Transverse colon (tissue), 4 donors: ENCODE results near the gene GRIK4. TPM values are rescaled to one million over a fixed set of nuclear protein-coding genes. Genes with fewer than 3 reads are reported as not detected.

Experiments used
- DNase-seq: peaks from one replicate; pipeline ENCODE4 v3.0.0-alpha.2; 2019
- H3K27ac ChIP-seq, 4 donors: fragments of 200-600 bp; sonication (generic); 2 replicates each; pipeline ENCODE4 v1.5.1; 2016 to 2018; ENCODE audit warnings: inconsistent platforms in 4 of 4
- H3K27me3 ChIP-seq: fragments of 200-600 bp; sonication (generic); 2 replicates; pipeline ENCODE4 v1.5.1; 2017; ENCODE audit warnings: inconsistent platforms
- H3K36me3 ChIP-seq, 4 donors: fragments of 200-600 bp; sonication (generic); 2 replicates each; pipeline ENCODE4 v1.5.1; 2017 to 2019; ENCODE audit warnings: inconsistent platforms in 4 of 4
- H3K4me1 ChIP-seq, 4 donors: fragments of 200-600 bp; sonication (generic); 2 replicates each; pipeline ENCODE4 v1.5.1; 2017 to 2020; ENCODE audit warnings: inconsistent platforms in 4 of 4
- H3K4me3 ChIP-seq, 4 donors: fragments of 200-600 bp; sonication (generic); 1 replicate in 1 of 4; 2 replicates in 3 of 4; pipeline versions ENCODE4 v1.5.1 to v1.6.1; 2017 to 2019; ENCODE audit warnings: inconsistent platforms in 4 of 4
- H3K9me3 ChIP-seq, 2 donors: fragments of 200-600 bp; sonication (generic); 2 replicates each; pipeline ENCODE4 v1.5.1; 2017 to 2019; ENCODE audit warnings: inconsistent platforms in 2 of 2
- EP300 ChIP-seq: sonication (generic); formaldehyde crosslinking; IDR thresholded peaks from one replicate; pipeline ENCODE4 v1.6.1; 2017; ENCODE audit warnings: antibody characterized with exemption, low read depth
- POLR2A ChIP-seq: fragments of 450-650 bp; IDR thresholded peaks from one replicate; pipeline ENCODE4 v1.6.1; 2016; ENCODE audit warnings: antibody characterized with exemption, mild to moderate bottlenecking, moderate library complexity
- POLR2AphosphoS5 ChIP-seq, 3 donors: sonication (generic); formaldehyde crosslinking; IDR thresholded peaks; one replicate each; pipeline ENCODE4 v1.6.1; 2016; ENCODE audit warnings: antibody characterized with exemption in 3 of 3
- WGBS, 2 donors: methylation state at CpG; one replicate each; pipeline ENCODE4 v1.1.5; 2018; ENCODE audit warnings: low coverage in 1 of 2; 5-methylcytosine and 5-hydroxymethylcytosine counted together
- in situ Hi-C, 4 donors: fragments of 200-750 bp; cut with MboI; loops; one replicate each; pipeline versions ENCODE4 v1.15.0 to v1.15.1; 2017; ENCODE audit warnings: low sequenced_read_pairs in 3 of 4, low pct_ligation_motif_present in 1 of 4, low pct_unique_long_range_greater_than_20kb in 1 of 4
- intact Hi-C: fragments of 100-400 bp; cut with DNase I; formaldehyde crosslinking; loops from one replicate; pipeline ENCODE4 v1.15.1; 2023; ENCODE audit warnings: low total_unique reads
- total RNA-seq, 4 donors: library from RNA; depleted of rRNA; stranded (reverse); fragments of >200 nt; gene quantifications; one replicate each; pipeline ENCODE4 v1.1.0, GENCODE V29; 2016
- TF ChIP-seq, protein P1 (sequence below), 5 experiments: fragments of 200-600 bp in 3 of 5; fragments of 450-650 bp in 2 of 5; sonication (generic) in 3 of 5; IDR thresholded peaks; 1 replicate in 2 of 5; 2 replicates in 3 of 5; pipeline ENCODE4 v1.5.1; 2016 to 2017; ENCODE audit warnings: antibody characterized with exemption in 5 of 5, inconsistent platforms in 3 of 5, mild to moderate bottlenecking in 2 of 5, moderate library complexity in 1 of 5

Gene GRIK4
- total RNA-seq, 4 donors from 2014 or later, result 2.6 TPM; not detected in 3

DNA sequence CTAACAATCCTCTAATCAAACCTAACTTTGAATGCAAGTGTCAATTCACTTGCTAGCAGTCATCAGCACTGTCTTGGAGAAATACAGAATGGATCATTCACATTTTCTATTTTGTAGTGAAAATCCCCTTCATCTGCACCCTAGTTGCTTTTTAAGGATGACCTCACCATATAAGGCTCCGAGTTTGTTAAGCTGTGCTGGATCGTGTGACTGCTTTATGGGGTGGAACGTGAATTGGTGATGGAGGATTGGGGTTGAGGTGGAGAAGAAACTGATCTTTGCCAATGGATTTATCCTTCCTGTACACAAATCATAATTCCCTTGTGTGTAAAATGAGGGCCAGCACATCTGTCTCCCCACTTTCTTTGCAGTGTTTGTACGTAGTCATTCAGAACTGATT, 426.7 kb downstream of the GRIK4 start:
- Histone ChIP-seq H3K4me1 (no peaks in the 10 kb centered on the region), H3K9me3 (no peaks in the 10 kb centered on the region), H3K27ac (no peak overlapping the region), H3K36me3 (no peaks in the 10 kb centered on the region), H3K4me3 (no peak overlapping the region), H3K27me3 (peaks cover 8% of the 10 kb centered on the region)
- in situ Hi-C loops, result loop anchor here in 1 of 4 donors (25.0 kb wide), 1 partner anchor 174 kb away; the partner anchor contains the start of gene TECTA
- 51% methylated on average over 4 of the region's 4 CpGs; no CpG with 5 or more reads in 1 of the 2 donors for WGBS, 2 donors
- intact Hi-C loops, result no loop called here
- TF ChIP-seq POLR2A (no peak), POLR2AphosphoS5 (IDR thresholded peaks at IDR 0.05) (no peak), EP300 (no peak)
- TF ChIP-seq, protein P1, sequence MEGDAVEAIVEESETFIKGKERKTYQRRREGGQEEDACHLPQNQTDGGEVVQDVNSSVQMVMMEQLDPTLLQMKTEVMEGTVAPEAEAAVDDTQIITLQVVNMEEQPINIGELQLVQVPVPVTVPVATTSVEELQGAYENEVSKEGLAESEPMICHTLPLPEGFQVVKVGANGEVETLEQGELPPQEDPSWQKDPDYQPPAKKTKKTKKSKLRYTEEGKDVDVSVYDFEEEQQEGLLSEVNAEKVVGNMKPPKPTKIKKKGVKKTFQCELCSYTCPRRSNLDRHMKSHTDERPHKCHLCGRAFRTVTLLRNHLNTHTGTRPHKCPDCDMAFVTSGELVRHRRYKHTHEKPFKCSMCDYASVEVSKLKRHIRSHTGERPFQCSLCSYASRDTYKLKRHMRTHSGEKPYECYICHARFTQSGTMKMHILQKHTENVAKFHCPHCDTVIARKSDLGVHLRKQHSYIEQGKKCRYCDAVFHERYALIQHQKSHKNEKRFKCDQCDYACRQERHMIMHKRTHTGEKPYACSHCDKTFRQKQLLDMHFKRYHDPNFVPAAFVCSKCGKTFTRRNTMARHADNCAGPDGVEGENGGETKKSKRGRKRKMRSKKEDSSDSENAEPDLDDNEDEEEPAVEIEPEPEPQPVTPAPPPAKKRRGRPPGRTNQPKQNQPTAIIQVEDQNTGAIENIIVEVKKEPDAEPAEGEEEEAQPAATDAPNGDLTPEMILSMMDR (IDR thresholded peaks at IDR 0.05), result no peak
- DNase-seq, result no peak

GRCh38 chr11:120940160-120940848, 428.8 kb downstream of the GRIK4 start:
- TF ChIP-seq POLR2AphosphoS5 (IDR thresholded peaks at IDR 0.05) (no peak), POLR2A (no peak), EP300 (no peak)
- TF ChIP-seq, protein P1 (IDR thresholded peaks at IDR 0.05), result no peak
- Histone ChIP-seq H3K27me3 (no peaks in the 10 kb centered on the region), H3K4me1 (no peaks in the 10 kb centered on the region), H3K9me3 (peaks cover 0 to 5% of the 10 kb centered on the region in 2 donors), H3K4me3 (no peak overlapping the region), H3K36me3 (no peaks in the 10 kb centered on the region), H3K27ac (no peak overlapping the region)
- intact Hi-C loops (no loop called here), in situ Hi-C loops (loop anchor here in 1 of 4 donors (25.0 kb wide), 1 partner anchor 172 kb away; the partner anchor contains the start of gene TECTA)
- no peak for DNase-seq
- 69 to 77% methylated on average over 6 to 10 of the region's 10 CpGs for WGBS, 2 donors

DNA sequence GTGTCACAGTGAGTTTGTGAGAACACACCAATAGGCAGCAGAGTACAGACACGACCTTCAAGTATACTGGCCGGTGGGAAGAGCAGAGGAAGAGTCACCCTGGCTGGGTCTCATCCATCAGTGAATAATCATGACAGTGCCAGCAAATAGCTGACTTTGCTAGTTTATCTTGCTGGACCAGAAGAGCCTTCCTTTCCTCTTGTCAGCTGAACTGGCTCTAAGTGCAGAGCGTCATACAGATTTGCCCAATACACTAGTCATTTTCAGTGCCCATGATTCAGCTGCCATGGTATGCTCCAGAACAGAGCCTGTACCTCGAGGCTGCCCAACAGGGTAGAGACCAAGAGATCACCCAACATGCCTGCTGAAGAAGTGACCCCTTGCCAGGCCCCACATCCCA, 429.5 kb downstream of the GRIK4 start:
- no peaks in the 10 kb centered on the region for H3K36me3 ChIP-seq
- no peak for DNase-seq
- no peak overlapping the region for H3K4me3 ChIP-seq
- no peaks in the 10 kb centered on the region for H3K27me3 ChIP-seq
- H3K4me1 ChIP-seq, result no peaks in the 10 kb centered on the region
- 90% methylated on average over 4 of the region's 4 CpGs; no CpG with 5 or more reads in 1 of the 2 donors for WGBS, 2 donors
- in situ Hi-C loops, result loop anchor here in 1 of 4 donors (25.0 kb wide), 1 partner anchor 171 kb away; the partner anchor contains the start of gene TECTA
- H3K9me3 ChIP-seq, result peaks cover 0 to 5% of the 10 kb centered on the region in 2 donors
- H3K27ac ChIP-seq, result no peak overlapping the region
- intact Hi-C loops, result no loop called here
- TF ChIP-seq POLR2AphosphoS5 (IDR thresholded peaks at IDR 0.05) (no peak), POLR2A (no peak), EP300 (no peak)
- TF ChIP-seq, protein P1 (IDR thresholded peaks at IDR 0.05), result no peak

DNA sequence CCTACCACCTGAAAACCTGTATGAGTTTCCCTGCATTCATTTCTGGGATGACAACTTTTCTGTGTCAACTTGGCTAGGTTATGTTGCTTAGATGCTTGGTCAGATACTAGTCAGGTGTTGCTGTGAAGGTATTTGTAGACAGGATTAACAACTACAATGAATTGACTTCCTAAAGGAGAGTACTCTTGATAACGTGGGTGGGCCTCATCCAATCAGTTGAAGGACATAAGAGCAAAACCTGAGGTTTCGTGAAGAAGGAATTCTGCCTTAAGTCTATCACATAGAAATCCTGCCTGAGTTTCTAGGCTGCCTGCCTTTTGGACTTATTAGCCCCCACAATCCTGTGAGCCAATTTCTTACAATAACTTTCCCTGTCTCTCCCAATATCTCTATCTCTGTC, 431.2 kb downstream of the GRIK4 start:
- TF ChIP-seq POLR2A (no peak), POLR2AphosphoS5 (IDR thresholded peaks at IDR 0.05) (no peak), EP300 (no peak)
- TF ChIP-seq, protein P1 (IDR thresholded peaks at IDR 0.05), result no peak
- Histone ChIP-seq H3K27me3 (peaks cover under 1% of the 10 kb centered on the region), H3K9me3 (peaks cover 0 to 5% of the 10 kb centered on the region in 2 donors), H3K27ac (no peak overlapping the region), H3K4me1 (no peaks in the 10 kb centered on the region), H3K4me3 (no peak overlapping the region), H3K36me3 (no peaks in the 10 kb centered on the region)
- no peak for DNase-seq
- in situ Hi-C loops, result loop anchor here in 1 of 4 donors (25.0 kb wide), 1 partner anchor 170 kb away; the partner anchor contains the start of gene TECTA
- WGBS, 2 donors, result 67 to 78% methylated on average over 1 to 2 of the region's 2 CpGs
- intact Hi-C loops, result no loop called here
